HFF-Myc (cell line): Measurements from ENCODE around the gene PLEKHM3.
"Not testable (repeated sequence)": the region's sequence is repeated elsewhere in the genome, so short reads cannot be mapped to it uniquely, and the experiment has no call there.

Experiments used
- DNase-seq: peaks from one replicate; pipeline ENCODE4 v3.0.0-alpha.2; 2011; ENCODE audit warnings: low read depth; ENCODE audit errors: extremely low read depth
- H3K4me3 ChIP-seq: replicated peaks from 2 replicates; pipeline ENCODE4 v1.5.1; 2011; ENCODE audit warnings: low read depth, mild to moderate bottlenecking, control low read depth, low read length
- TF ChIP-seq, protein P1 (sequence below): IDR thresholded peaks from 2 replicates; pipeline ENCODE4 v1.5.1; 2012; ENCODE audit warnings: mild to moderate bottlenecking, low read depth, low read length, control low read depth; ENCODE audit errors: missing control alignments

The PLEKHM3 gene

DNA sequence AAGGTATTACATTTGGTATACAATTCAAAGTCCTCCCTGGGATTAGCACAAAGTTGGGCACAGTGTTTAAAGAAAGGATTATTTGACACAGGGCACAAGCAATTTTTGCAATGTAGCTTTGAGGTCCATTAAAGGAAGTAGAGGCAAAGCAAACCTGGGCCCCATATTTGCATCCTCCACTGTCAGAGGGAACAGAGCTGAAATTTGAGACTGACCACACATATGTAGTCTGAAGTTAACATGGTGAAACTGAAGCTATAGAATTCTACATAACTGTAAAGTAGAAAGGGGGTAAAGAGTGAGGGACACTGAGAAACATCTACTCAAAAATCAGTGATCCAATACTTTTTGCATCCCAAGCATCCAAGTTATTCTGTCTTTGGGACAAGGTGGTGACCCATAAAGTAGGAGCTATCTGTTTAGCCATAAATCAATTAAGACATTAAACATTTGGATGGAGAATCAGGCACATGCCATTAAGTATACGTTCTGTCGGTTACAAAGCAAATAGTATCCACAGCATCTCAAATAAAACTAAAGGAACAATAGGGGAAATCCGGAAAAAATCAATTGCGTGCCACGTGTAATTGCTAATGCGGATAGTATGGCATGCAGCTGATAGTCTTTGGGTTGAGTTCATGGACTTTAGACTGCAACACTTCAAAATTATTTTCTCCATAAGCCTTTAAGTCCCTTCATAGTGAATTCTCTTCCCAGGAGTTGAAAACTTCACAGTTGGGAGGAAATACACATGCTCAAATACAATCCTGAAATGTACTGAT lies 72.6 kb downstream of the PLEKHM3 start:
- no peak overlapping the region for H3K4me3 ChIP-seq
- TF ChIP-seq, protein P1, sequence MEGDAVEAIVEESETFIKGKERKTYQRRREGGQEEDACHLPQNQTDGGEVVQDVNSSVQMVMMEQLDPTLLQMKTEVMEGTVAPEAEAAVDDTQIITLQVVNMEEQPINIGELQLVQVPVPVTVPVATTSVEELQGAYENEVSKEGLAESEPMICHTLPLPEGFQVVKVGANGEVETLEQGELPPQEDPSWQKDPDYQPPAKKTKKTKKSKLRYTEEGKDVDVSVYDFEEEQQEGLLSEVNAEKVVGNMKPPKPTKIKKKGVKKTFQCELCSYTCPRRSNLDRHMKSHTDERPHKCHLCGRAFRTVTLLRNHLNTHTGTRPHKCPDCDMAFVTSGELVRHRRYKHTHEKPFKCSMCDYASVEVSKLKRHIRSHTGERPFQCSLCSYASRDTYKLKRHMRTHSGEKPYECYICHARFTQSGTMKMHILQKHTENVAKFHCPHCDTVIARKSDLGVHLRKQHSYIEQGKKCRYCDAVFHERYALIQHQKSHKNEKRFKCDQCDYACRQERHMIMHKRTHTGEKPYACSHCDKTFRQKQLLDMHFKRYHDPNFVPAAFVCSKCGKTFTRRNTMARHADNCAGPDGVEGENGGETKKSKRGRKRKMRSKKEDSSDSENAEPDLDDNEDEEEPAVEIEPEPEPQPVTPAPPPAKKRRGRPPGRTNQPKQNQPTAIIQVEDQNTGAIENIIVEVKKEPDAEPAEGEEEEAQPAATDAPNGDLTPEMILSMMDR, result no peak
- DNase-seq, result no peak

DNA sequence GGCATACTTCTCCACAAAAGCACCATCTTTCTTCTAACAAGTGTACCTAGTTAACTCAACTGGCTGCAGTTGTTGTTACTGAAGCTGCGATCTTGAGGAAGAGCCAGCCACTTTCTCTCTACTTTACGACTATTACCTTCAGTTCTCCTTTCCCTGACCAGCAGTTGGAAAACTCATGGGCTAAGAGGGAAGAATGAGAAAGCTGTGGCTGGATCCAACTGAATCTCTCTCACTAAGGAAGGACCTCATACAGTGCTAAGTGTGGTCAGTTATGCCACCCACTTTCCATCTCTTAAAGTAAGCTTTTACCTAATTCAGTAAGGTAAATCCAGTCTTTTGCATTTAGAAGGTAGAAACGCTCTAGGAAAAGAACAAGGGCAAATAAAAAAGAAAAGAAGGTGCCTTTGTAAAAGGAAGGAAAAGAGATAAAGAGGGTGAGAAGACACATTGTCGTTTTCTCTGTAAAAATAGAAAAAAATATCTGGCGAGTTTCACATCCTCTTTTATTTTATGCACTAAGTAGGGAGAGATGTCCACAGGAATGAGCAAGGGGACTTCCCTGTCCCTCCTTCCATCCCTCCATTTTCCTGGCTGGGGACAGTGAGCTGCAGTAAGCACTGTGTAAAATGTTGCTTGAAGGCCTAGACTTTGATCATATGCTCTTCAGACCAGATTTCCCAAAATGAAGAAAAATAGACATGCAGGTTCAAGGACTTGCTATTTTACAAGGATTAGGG lies 73.4 kb downstream of the PLEKHM3 start:
- no peak for DNase-seq
- H3K4me3 ChIP-seq, result no peak overlapping the region
- TF ChIP-seq, protein P1, result no peak

DNA sequence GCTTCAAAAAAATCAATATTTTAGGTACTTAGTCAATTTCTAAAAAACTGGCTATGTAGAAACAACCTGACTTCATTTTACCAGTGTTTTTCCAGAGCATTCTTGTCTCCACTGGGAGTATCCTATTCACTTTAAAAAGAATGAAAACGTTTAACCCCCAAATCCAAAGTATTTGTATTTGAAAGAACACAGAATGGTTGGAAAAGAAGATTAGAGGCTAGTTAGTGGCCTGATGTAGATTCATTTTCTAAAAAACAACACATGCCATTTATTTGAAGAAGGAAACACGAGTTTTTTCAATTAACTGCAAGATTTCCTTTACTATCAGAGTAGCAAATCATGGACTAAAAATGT lies 74.6 kb downstream of the PLEKHM3 start:
- TF ChIP-seq, protein P1, result no peak
- DNase-seq, result no peak
- no peak overlapping the region for H3K4me3 ChIP-seq

DNA sequence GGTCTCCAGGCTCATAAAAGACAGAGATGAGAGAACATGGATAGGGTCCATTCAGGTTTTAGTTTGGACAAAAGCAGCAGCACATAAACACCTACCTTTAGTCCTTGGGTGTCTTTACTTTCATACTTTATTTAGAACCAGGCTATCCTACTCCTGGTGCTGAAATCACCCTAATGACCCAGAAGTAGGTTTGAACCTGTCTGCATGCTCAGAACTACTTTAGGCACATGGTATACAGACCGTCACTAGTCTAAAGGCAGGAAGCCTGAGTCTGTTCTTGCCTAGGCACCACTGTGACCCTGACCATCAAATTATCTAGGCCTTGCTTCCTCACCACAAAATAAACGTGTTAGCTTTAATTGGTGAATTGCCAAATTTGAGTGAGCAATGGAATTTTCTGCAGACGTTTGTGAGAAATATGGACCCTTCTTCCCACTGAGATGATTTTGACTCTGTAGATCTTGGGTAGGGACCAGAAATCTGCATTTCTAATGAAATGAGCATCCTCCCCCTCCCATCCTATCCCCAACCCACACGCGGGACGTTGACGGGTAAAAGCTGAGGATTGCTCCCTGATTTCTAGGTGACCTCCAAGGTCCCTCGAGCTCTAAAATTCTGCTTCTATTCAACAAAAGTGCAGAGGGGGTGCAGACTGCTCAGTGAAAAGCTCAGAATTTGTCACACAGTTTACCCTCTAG lies 75.1 kb downstream of the PLEKHM3 start:
- TF ChIP-seq, protein P1, result no peak
- H3K4me3 ChIP-seq, result no peak overlapping the region
- DNase-seq, result no peak

DNA sequence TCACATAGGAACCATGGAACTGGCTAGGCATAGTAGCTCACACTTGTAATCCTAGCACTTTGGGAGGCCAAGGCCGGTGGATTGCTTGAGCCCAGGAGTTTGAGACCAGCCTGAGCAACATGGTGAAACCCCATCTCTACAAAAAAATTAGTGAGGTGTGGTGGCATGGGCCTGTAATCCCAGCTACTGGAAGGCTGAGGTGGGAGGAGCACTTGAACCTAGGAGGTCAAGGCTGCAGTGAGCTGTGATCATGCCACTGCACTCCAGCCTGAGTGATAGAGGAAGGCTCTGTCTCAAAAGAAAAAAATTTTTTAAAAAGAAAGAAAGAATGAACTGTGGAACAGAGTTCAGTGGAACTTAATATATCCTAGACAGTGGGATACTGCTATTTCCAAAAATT lies 76.1 kb downstream of the PLEKHM3 start:
- DNase-seq, H3K4me3 ChIP-seq: not testable (repeated sequence)

DNA sequence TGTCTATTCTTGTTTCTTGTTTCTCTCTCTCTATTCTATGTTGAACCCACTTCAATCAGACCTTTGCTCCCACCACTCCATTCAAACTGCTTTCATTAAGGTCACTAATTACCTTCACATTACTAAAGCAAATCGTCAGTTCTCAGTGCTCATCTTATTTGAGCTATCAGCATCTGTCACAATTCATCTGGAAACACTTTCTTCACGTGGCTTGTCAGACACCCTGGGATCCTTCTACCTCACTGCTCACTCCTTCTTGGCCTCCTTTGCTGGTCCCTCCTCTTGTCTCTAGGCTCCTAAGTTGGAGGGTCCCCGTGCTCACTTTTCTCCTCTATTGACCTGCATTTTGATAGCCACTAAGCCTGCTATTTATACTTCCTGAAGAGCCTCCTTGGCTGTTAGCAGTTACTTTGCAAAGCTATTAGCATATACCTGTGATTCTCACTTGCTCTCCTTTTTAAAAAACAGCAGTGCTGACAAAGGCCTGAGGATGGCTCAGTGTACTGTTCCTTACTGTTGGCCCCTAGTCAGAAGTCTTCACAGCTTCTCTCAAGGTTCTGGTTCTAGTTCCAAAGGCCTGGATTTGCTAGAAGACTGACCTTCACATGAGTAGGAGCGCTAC lies 80.2 kb downstream of the PLEKHM3 start:
- no peak for DNase-seq
- TF ChIP-seq, protein P1, result no peak
- no peak overlapping the region for H3K4me3 ChIP-seq

DNA sequence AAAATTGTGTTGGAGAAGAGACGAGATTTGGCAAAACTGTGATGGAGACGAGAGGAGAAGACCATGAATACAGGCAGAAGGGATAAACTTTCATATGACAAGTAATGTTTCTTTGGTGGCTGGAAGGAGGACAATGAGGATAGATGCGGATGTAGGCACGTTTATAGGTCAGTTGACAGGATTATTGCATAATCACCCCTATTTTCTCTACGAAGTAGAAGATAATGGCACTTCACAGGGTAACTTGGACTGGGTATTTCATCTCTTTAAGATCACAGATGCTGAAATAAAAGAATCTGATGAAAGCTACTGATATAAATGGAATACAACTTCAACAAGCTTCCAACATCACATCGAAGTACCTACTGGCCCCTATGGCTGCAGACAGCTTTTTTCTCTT lies 81.0 kb downstream of the PLEKHM3 start:
- no peak overlapping the region for H3K4me3 ChIP-seq
- DNase-seq, result no peak
- TF ChIP-seq, protein P1, result no peak
